T-helper 2 cell treated with Interferon-gamma antibody and Interleukin-4, amounts not matched to agents 100 ng/mL and 5 ng/mL, for 36 hours (primary cell): ENCODE measurements around the gene KLK12. TPM values are rescaled to one million over a fixed set of nuclear protein-coding genes. Genes with fewer than 3 reads are reported as not detected.

Experiments used
- intact Hi-C: fragments of 100-400 bp; cut with micrococcal nuclease; formaldehyde crosslinking; loops from one replicate; pipeline ENCODE4 v1.15.1; 2023
- total RNA-seq: library from RNA; stranded (reverse); gene quantifications from 2 replicates; pipeline ENCODE4 v1.2.3, GENCODE V29; 2022

Gene KLK12
- total RNA-seq, 1 donor from 2014 or later, result not detected

- intact Hi-C loops, result no loop called here
These were observed 21.1 kb upstream of the KLK12 start for GRCh38 chr19:51055866-51056265.

GRCh38 chr19:51047031-51047335, 12.2 kb upstream of the KLK12 start:
- intact Hi-C loops, result no loop called here

DNA sequence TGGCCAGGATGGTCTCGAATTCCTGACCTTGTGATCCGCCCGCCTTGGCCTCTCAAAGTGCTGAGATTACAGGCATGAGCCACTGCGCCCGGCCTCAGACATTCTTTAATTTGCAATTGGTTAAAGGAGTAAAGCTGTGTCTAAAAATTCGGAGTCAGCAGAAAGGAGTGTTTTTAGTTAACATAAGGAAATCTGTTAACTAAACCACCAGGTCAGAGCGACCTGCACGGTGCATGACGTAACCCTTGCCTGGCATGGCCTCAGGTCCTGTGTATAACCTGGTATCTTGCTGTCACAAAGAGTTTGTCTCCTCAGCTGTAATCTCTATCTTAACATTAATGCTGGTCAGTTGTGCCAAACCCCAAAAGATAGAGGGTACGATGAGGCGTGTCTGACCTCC, 9.5 kb upstream of the KLK12 start:
- intact Hi-C loops, result no loop called here

- intact Hi-C loops, result no loop called here
These were observed 8.7 kb upstream of the KLK12 start for GRCh38 chr19:51043497-51043896.

DNA sequence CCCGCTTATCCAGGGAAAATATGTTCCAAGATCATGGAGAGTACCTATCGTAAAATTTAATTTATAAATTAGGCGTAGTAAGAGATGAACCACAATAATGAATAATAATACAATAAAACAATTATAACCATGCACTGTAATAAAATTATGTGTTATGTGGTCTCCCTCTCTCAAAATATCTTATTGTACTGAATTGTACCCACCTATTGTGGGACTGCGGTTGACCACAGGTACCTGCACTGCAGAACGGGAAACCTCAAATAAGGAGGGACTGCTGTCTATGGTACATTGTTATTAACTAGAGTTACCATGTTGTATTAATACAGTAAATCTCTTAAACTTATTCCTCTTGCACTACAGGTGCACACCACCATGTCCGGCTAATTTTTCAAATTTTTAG, 5.3 kb upstream of the KLK12 start:
- intact Hi-C loops, result no loop called here

DNA sequence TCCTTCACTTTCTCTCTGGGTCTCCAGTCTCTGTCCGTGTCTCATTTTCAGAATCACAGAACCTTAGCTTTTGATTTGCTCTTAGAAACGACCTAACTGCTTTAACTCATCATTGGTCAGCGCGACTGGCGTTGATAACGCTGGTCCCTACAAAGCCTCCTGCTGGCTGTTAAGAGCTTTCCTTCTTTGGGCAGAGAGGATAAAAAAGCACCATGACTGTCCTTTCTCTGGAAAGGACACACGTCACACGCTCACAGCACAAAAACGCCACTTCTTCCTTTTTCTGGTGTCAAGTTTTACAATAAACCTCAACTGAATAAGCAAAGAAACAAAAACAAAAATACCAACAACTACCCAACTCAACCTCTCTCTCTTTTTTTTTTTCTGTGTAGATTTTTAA, 1.7 kb upstream of the KLK12 start:
- intact Hi-C loops, result no loop called here

- intact Hi-C loops, result no loop called here
These were observed 2.9 kb downstream of the KLK12 start for GRCh38 chr19:51031880-51032225.

DNA sequence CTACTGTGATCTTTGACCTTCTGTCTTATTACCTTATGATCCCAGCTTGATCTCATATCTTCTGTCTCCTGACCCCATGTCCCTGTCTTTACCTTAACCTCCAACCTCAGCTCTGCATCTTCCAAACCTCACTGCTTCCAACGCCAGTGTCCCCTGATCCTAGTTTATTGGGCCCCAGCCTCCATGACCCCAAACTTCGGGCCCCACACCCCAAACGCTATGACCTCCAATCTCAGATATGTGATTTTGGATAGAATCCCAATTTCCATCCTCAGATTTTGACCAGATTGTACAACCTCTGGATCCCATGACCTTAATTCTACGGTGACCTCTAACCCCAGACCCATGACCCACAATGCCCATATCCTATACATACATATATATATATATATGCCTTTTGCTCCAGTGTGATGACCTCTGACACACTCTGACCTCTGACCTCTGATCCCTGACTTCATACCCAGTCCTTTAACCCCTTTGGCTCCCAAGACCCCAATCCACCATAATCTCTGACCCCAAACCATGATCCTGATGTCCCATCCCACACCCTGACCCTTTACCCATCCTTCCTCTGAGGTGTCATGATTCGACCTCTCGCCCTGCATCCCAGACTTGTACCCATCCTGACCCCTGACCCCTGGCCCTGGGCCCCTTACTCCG, 3.5 kb downstream of the KLK12 start:
- intact Hi-C loops, result no loop called here

GRCh38 chr19:51030631-51031030, 4.2 kb downstream of the KLK12 start:
- intact Hi-C loops, result no loop called here

- intact Hi-C loops, result no loop called here
These were observed 5.1 kb downstream of the KLK12 start for GRCh38 chr19:51029718-51030117.

- intact Hi-C loops, result no loop called here
These were observed 6.9 kb downstream of the KLK12 start for GRCh38 chr19:51027873-51028272.

DNA sequence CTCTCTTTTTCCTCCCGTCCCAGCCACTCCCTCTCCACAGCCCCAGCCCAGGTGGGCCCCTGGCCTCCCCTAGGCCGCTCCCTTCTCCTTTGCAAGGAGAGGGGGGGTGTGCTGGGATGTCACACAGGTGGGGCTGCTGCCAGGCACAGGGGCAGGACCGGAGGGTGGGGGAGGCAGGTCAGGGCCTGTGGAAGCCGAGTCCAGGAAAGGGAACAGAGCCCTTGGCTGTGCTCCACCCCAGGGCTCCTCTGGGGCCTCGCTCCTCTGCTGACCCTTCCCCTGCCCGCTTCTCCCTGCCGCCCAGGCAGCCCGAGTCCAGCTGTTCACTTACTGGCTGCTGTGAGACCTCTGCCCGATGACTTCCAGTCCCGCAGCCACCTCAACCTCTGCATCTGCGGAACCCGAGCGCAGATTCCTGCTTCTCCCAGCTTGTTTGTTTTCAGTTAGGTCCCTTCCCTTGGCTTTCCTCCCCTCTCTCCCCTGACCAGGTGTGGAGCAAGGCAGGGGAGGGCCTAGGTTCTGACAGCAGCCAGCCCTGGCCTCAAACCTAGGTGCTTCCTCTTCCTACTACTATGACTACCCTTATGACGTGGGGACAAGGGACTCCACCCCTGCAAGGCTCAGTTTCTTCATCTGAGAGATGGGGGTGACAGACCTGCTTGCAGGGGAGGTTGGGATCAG, 7.5 kb downstream of the KLK12 start:
- intact Hi-C loops, result no loop called here

DNA sequence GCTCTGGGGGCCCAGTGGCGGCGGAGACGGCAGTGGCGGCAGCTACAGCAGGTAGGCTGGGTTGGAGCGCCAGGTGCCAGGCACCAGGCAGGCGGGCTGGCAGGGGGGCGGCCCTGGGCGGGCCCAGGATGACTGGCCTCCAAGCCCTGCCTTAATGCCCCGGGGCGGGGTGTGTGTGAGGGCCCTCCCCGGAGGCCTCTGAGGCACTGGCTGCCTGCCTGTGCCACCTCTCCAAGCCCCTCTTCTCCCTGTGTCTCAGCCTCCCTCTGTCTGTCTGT, 8.3 kb downstream of the KLK12 start, which contains the start of gene KLK11:
Gene KLK11, minus strand, starts transcription at position 63 of the 278 bp plus-strand sequence. CDS start 985 bp downstream, outside the sequence.
- intact Hi-C loops, result no loop called here

DNA sequence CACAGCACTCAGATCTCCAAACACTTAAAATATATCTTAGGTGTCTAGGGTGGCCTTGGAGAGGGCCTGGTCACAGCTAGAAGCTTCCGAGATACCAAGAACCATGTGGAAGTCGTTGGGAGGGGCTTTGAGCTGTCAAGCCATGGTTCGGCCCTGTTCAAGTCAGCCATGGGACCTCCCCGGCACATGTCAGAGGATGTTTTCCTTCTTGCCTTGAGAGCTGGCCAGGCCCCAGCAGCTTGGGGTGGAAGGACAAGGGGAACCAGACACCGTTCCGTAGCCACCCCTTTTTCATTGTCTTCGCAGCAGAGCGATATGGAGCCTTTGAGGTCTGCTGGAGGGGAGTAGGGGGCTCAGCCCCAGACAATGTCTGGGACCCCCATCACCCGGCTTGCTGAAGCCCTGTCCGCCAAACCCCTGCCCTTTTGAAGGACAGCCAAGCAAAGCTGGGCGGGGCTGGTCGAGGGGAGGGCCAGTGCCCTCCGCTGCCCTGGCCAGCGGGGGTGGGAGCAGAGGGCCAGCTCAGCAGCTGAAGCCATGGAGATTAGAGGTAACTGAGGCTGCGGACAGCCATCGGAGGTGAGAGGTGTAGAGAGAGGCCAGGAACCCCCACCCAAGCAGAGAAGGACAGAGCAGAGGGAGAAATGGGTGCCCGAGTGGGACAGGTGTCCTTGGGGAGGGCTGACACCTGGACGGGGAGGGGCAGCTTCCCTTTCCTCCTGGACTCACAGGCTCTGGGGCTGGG, 8.8 kb downstream of the KLK12 start:
- intact Hi-C loops, result no loop called here

DNA sequence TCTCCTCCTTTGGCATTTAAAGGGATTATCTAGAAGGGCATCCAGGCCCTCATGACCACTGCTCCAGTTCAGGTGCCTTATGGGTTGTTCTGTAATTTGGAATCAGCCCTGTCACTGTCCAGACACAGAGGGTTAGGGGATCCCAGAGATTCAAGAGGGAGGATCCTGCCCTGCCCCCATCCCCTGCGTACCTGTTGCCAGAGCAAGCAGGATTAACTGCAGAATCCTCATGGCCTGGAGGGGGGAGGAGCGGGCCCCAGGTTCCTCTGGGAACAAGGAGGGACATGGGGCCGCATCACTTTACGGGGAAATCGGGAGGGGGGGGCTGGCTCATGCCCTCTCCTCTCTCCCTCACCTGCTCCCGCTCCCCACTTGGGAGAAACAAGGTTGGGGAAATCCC, 9.4 kb downstream of the KLK12 start:
- intact Hi-C loops, result no loop called here

DNA sequence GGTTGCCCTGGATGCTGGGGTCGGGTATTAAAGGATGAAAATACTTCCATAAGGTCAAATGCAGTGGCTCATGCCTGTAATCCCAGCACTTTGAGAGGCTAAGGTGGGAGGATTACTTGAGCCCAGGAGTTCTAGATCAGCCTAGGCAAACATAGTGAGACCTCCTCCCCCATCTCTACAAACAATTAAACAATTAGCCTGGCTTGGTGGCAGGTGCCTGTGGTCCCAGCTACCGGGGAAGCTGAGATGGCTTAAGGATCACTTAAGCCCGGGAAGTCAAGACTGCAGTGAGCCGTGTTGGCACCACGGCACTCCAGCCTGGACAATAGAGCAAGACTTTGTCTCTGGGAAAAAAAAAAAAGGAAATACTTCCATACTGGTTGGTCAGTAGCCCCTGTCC, 9.9 kb downstream of the KLK12 start:
- intact Hi-C loops, result no loop called here

DNA sequence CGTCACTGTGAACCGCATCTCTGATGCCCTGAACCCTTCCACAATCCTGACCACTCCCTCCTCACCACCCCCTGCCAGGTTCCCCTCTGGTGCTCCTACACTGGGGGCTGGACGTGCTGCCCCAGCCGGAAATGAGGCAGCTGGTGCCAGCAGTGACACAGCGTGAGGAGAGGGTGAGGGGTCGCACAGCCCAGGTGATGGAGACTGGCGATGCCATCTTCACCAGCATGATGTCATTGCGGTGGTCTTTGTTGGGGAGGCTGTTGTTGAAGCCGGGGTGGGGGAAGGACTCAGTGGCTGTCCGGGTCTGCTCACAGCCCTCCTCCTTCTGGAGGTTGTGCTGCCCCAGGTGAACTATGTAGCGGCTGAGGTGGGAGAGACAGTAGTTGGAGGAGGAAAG, 10.9 kb downstream of the KLK12 start:
- intact Hi-C loops, result no loop called here

DNA sequence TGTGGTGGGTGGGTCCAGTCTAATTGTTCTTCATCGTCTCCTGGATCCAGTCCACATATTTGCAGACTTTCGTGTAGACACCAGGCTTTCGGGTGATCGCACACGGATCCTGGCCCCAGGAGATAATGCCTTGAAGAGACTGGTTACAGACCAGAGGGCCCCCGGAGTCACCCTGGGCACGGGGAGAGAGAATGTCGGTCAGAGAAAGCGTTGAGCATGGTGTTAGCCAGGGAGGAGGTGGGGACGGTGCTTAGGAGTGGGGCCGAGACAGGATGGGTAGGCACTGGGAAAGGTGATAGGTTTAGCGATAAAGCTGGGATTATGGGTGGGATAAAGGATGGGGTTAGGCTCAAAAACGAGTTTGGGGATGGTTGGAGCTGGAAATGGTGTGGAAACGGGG, 12.3 kb downstream of the KLK12 start:
- intact Hi-C loops, result no loop called here

DNA sequence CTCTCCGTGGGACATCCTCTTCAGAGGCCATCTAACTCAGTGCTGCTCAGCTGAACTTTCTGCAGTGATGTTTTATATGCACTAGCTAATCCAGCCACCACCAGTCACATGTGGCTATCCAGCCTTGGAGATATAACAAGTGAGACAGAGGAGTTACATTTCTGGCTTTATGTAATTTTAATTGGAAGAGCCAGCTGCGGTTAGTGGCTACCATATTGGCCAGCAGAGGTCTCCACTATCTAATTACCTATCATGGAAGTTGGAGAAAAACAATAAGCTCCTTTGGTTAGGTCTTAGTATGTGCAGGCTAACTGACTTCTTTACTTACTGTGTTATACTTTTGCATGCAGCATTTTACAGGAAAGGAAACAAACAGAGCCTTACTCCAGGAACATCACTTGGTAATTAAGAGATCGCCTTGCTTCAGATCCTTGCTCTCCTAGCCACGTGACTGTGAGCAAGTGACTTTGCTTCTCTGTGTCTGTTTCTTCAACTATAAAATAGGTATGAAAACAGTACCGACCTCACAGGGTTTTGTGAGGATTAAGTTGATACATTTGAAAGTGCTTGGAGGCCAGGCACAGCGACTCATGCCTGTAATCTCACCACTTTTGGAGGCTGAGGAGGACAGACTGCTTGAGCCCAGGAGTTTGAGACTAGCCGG, 13.7 kb downstream of the KLK12 start:
- intact Hi-C loops, result loop anchor here (2.0 kb wide), 1 partner anchor 76 kb away; no protein-coding TSS in a partner anchor

DNA sequence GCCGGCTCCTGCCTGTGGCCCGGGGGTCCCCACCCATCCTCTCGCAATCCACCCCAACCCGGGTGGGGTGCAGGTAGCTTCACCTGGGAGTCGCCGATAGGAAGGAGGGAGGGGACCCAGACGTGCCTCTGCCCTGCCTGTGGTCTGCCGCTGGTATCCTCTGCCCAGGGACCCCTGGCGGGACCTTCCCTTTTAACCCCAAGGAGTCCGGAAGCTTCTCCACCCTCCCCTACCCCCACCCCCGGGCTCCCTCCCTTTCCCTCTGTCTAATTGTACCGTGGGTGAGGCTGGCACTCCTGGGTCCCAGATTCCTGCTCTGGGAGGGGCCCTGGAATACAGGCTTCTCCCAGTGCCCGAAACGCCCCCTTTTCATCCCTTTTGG, 15.3 kb downstream of the KLK12 start, which contains the start of gene KLK10:
Gene KLK10, minus strand, starts transcription at position 166 of the 382 bp plus-strand sequence. CDS start 579 bp downstream, outside the sequence.
- intact Hi-C loops, result no loop called here

GRCh38 chr19:51018745-51019543, 15.9 kb downstream of the KLK12 start:
- intact Hi-C loops, result no loop called here
